H1 (cell line): ENCODE data around the gene NR2E1. TPM values are rescaled to one million over a fixed set of nuclear protein-coding genes. Genes with fewer than 3 reads are reported as not detected.

Experiments
- CTCF ChIA-PET: fragments of 300-600 bp; sonication (Branson Sonifier 250); formaldehyde crosslinking; loops from one replicate; lab custom pipeline; 2021; ENCODE audit not compliant: partially characterized antibody; lab: Charles Lee
- POLR2A ChIA-PET: fragments of 300-600 bp; sonication (Branson Sonifier 250); formaldehyde crosslinking; loops from one replicate; lab custom pipeline; 2021; ENCODE audit warnings: inconsistent platforms; ENCODE audit not compliant: partially characterized antibody; lab: Charles Lee
- DNase-seq, 2 experiments: peaks; one replicate each; pipeline versions ENCODE4 v3.0.0 to v3.0.0-alpha.2; 2010 to 2022; ENCODE audit warnings: low spot score in 2 of 2, low read depth in 1 of 2, mixed read lengths in 1 of 2
- FAIRE-seq: peaks from 2 replicates; lab custom pipeline; 2011; peaks lifted over from hg19 to GRCh38; lab: Jason Lieb, UNC
- H2AFZ ChIP-seq: 2 replicates; pipeline ENCODE4 v1.8.1; 2012; ENCODE audit warnings: low read length, inconsistent platforms
- H2AK5ac ChIP-seq: 2 replicates; pipeline ENCODE4 v1.6.1; 2013; ENCODE audit warnings: low read depth, low read length
- H2BK120ac ChIP-seq: replicated peaks from 2 replicates; pipeline ENCODE3; 2013; ENCODE audit warnings: low read depth, low read length, inconsistent platforms
- H2BK12ac ChIP-seq: 2 replicates; pipeline ENCODE4 v1.6.1; 2013; ENCODE audit warnings: low read depth, low read length
- H2BK15ac ChIP-seq: 2 replicates; pipeline ENCODE4 v1.6.1; 2013; ENCODE audit warnings: low read length
- H2BK20ac ChIP-seq: 2 replicates; pipeline ENCODE4 v1.6.1; 2013; ENCODE audit warnings: low read length
- H2BK5ac ChIP-seq: 2 replicates; pipeline ENCODE4 v1.6.1; 2013; ENCODE audit warnings: low read depth, low read length
- H3K14ac ChIP-seq: 2 replicates; pipeline ENCODE4 v1.6.1; 2013; ENCODE audit warnings: inconsistent platforms; ENCODE audit not compliant: insufficient read length
- H3K18ac ChIP-seq: 2 replicates; pipeline ENCODE4 v1.6.1; 2013; ENCODE audit warnings: low read length; ENCODE audit errors: extremely low read depth
- H3K23ac ChIP-seq: 2 replicates; pipeline ENCODE4 v1.6.1; 2013; ENCODE audit warnings: inconsistent platforms; ENCODE audit not compliant: insufficient read length
- H3K23me2 ChIP-seq: 2 replicates; pipeline ENCODE4 v1.6.1; 2013; ENCODE audit warnings: low read depth, low read length
- H3K27ac ChIP-seq: 2 replicates; pipeline ENCODE4 v1.6.1; 2011; ENCODE audit warnings: low read depth, low read length, inconsistent platforms
- H3K27me3 ChIP-seq, 4 experiments: replicated peaks in 1 of 4; 1 replicate in 1 of 4; 2 replicates in 3 of 4; pipeline versions ENCODE4 v1.6.1 to v1.8.1; 2011 to 2013; ENCODE audit warnings: low read length in 3 of 4, mild to moderate bottlenecking in 3 of 4, inconsistent platforms in 2 of 4, mixed read lengths in 2 of 4, moderate library complexity in 1 of 4; ENCODE audit not compliant: control insufficient read depth in 3 of 4, insufficient read depth in 3 of 4; ENCODE audit errors: extremely low read depth in 1 of 4
- H3K36me3 ChIP-seq, 4 experiments: 2 replicates each; pipeline versions ENCODE4 v1.6.1 to v1.8.1; 2011 to 2013; ENCODE audit warnings: mild to moderate bottlenecking in 4 of 4, low read length in 3 of 4, moderate library complexity in 2 of 4, control low read depth in 1 of 4, inconsistent platforms in 1 of 4; ENCODE audit not compliant: insufficient read depth in 4 of 4, control insufficient read depth in 2 of 4
- H3K4ac ChIP-seq: replicated peaks from 2 replicates; pipeline ENCODE3; 2013; ENCODE audit warnings: low read length, low read depth, mixed read lengths, inconsistent platforms; ENCODE audit not compliant: insufficient read length
- H3K4me1 ChIP-seq, 4 experiments: replicated peaks in 1 of 4; 1 replicate in 1 of 4; 2 replicates in 3 of 4; pipeline versions ENCODE4 v1.6.1 to v1.8.1; 2011 to 2013; ENCODE audit warnings: low read length in 3 of 4, inconsistent platforms in 2 of 4, mixed read lengths in 1 of 4; ENCODE audit not compliant: insufficient read depth in 4 of 4, control insufficient read depth in 3 of 4
- H3K4me2 ChIP-seq, 2 experiments: 2 replicates each; pipeline versions ENCODE4 v1.6.1 to v1.8.1; 2011 to 2013; ENCODE audit warnings: low read depth in 2 of 2, low read length in 2 of 2, control low read depth in 1 of 2, inconsistent platforms in 1 of 2, mild to moderate bottlenecking in 1 of 2; ENCODE audit not compliant: insufficient read depth in 1 of 2
- H3K4me3 ChIP-seq, 4 experiments: fragments of 200-600, 300-600 bp in 1 of 4; sonication (generic), shearing (Covaris generic), sonication (Bioruptor Twin) in 1 of 4; 2 replicates each; pipeline versions ENCODE4 v1.5.1 to v1.8.1; 2011 to 2016; ENCODE audit warnings: low read length in 4 of 4, low read depth in 3 of 4, control low read depth in 2 of 4, inconsistent platforms in 2 of 4, mild to moderate bottlenecking in 2 of 4, mixed read lengths in 1 of 4, moderate library complexity in 1 of 4; ENCODE audit not compliant: insufficient read depth in 2 of 4; ENCODE audit errors: extremely low read depth in 1 of 4
- H3K56ac ChIP-seq: replicated peaks from 2 replicates; pipeline ENCODE3; 2013; ENCODE audit warnings: low read depth, mild to moderate bottlenecking, mixed read lengths, low read length, inconsistent platforms; ENCODE audit not compliant: insufficient read length
- H3K79me1 ChIP-seq: 2 replicates; pipeline ENCODE4 v1.6.1; 2013; ENCODE audit warnings: low read depth, low read length, control low read depth
- H3K79me2 ChIP-seq, 2 experiments: 2 replicates each; pipeline versions ENCODE4 v1.6.1 to v1.8.1; 2012 to 2013; ENCODE audit warnings: low read length in 2 of 2, mild to moderate bottlenecking in 2 of 2, inconsistent platforms in 1 of 2; ENCODE audit not compliant: insufficient read depth in 2 of 2, control insufficient read depth in 1 of 2
- H3K9ac ChIP-seq, 4 experiments: replicated peaks in 1 of 4; 1 replicate in 1 of 4; 2 replicates in 3 of 4; pipeline versions ENCODE4 v1.6.1 to v1.8.1; 2011 to 2013; ENCODE audit warnings: low read depth in 3 of 4, low read length in 3 of 4, control low read depth in 2 of 4, mild to moderate bottlenecking in 2 of 4, moderate library complexity in 2 of 4, inconsistent platforms in 1 of 4; ENCODE audit errors: extremely low read depth in 1 of 4
- H3K9me3 ChIP-seq, 2 experiments: 2 replicates each; pipeline versions ENCODE4 v1.6.1 to v1.8.1; 2012 to 2013; ENCODE audit warnings: mild to moderate bottlenecking in 2 of 2, moderate library complexity in 2 of 2, control low read depth in 1 of 2, inconsistent platforms in 1 of 2, low read depth in 1 of 2, low read length in 1 of 2, mixed read lengths in 1 of 2; ENCODE audit not compliant: insufficient read depth in 2 of 2
- H4K20me1 ChIP-seq, 2 experiments: replicated peaks in 1 of 2; 2 replicates each; pipeline versions ENCODE3 to v1.8.1; 2011 to 2013; ENCODE audit warnings: inconsistent platforms in 2 of 2, low read length in 2 of 2, mild to moderate bottlenecking in 1 of 2; ENCODE audit not compliant: insufficient read depth in 2 of 2, control insufficient read depth in 1 of 2
- H4K5ac ChIP-seq: 2 replicates; pipeline ENCODE4 v1.6.1; 2013; ENCODE audit warnings: low read length, low read depth, mixed read lengths, inconsistent platforms; ENCODE audit not compliant: insufficient read length
- H4K8ac ChIP-seq: 2 replicates; pipeline ENCODE4 v1.8.0; 2013; ENCODE audit warnings: mild to moderate bottlenecking, moderate library complexity, low read length, inconsistent platforms; ENCODE audit not compliant: insufficient read depth; ENCODE audit errors: extremely low read depth
- H4K91ac ChIP-seq: replicated peaks from 2 replicates; pipeline ENCODE3; 2013; ENCODE audit warnings: low read length, mixed read lengths, inconsistent platforms; ENCODE audit not compliant: insufficient read length
- BACH1 ChIP-seq: IDR thresholded peaks from 2 replicates; pipeline ENCODE4 v1.6.1; 2012; ENCODE audit warnings: low read length, improper control_type of control experiment
- E2F6 ChIP-seq: IDR thresholded peaks from 2 replicates; pipeline ENCODE4 v1.6.1; 2012; ENCODE audit warnings: inconsistent platforms
- GTF2F1 ChIP-seq: IDR thresholded peaks from 2 replicates; pipeline ENCODE4 v1.6.1; 2012; ENCODE audit warnings: low read depth, low read length, improper control_type of control experiment, borderline replicate concordance
- RFX5 ChIP-seq: IDR thresholded peaks from 2 replicates; pipeline ENCODE4 v1.6.1; 2011; ENCODE audit warnings: low read depth, low read length, improper control_type of control experiment, borderline replicate concordance
- SUZ12 ChIP-seq: fragments of 200-600 bp; sonication (generic); IDR thresholded peaks from 2 replicates; pipeline ENCODE4 v1.6.1; 2012; ENCODE audit warnings: mild to moderate bottlenecking, inconsistent platforms, low read length, moderate library complexity, mixed read lengths
- TAF1 ChIP-seq: IDR thresholded peaks from 2 replicates; pipeline ENCODE4 v1.6.1; 2011; ENCODE audit warnings: mild to moderate bottlenecking, low read depth, low read length
- WGBS, 2 experiments: shearing (Covaris generic) in 1 of 2; methylation state at CpG; one replicate each; pipeline versions ENCODE4 v1.1.6 to v1.1.7; 2013 to 2015; ENCODE audit warnings: low lambda C conversion rate in 2 of 2, mixed read lengths in 2 of 2, inconsistent platforms in 1 of 2, low coverage in 1 of 2, missing lambda C conversion rate in 1 of 2; ENCODE audit not compliant: insufficient replicate concordance in 2 of 2, insufficient coverage in 1 of 2, insufficient read length in 1 of 2; ENCODE audit errors: extremely low coverage in 1 of 2, missing lambda C conversion rate in 1 of 2; 5-methylcytosine and 5-hydroxymethylcytosine counted together
- polyA plus RNA-seq, 7 experiments: library from polyadenylated mRNA; depleted of rRNA in 3 of 7; stranded (reverse) in 5 of 7; unstranded in 2 of 7; fragments of >200 nt in 5 of 7; fragments of 200-250 nt in 2 of 7; gene quantifications; 1 replicate in 5 of 7; 2 replicates in 1 of 7; 4 replicates in 1 of 7; pipeline versions ENCODE4 v1.2.1 to v1.2.3, GENCODE V29; 2011 to 2013; ENCODE audit warnings: missing spikeins in 2 of 7, mixed read lengths in 2 of 7
- total RNA-seq: library from RNA; stranded (reverse); fragmentation: NEBNext Ultra II Directional; extraction: Animal tissue kit (Norgen Biotek cat#: 25700); gene quantifications from 2 replicates; pipeline ENCODE4 v1.2.1, GENCODE V29; 2021

Gene NR2E1
- total and polyA plus RNA-seq, 2 of the 8 experiments (the other 6 are each of a cell fraction or from before 2014, with no cell fraction given), result not detected

- Histone ChIP-seq H3K4me1 (peaks cover 6 to 10% (median 8%) of the 10 kb centered on the region in 4 experiments; a peak in 6 of 7 replicates), H3K18ac (no peak overlapping the region), H2BK12ac (no peak overlapping the region), H2BK20ac (no peak overlapping the region), H3K79me2 (no peaks in the 10 kb centered on the region), H3K14ac (no peak overlapping the region), H3K9ac (no peak overlapping the region), H2BK15ac (no peak overlapping the region), H2AFZ (no peak overlapping the region), H3K36me3 (no peaks in the 10 kb centered on the region), H3K4me3 (no peak overlapping the region), H2BK5ac (no peak overlapping the region), H4K20me1 (peaks cover 0 to 9% of the 10 kb centered on the region in 2 experiments), H3K9me3 (no peaks in the 10 kb centered on the region), H3K23me2 (no peaks in the 10 kb centered on the region; the same call in 1 of the 2 replicates), H3K79me1 (no peaks in the 10 kb centered on the region), H3K56ac (no peak overlapping the region), H4K91ac (no peak overlapping the region), H2AK5ac (no peak overlapping the region), H2BK120ac (no peak overlapping the region), H3K27ac (no peak overlapping the region), H4K5ac (no peak overlapping the region), H3K23ac (no peak overlapping the region), H3K4ac (no peak overlapping the region), H3K4me2 (no peak overlapping the region), H3K27me3 (peaks cover 23 to 40% (median 34%) of the 10 kb centered on the region in 4 experiments), H4K8ac (no peak overlapping the region)
- no peak for DNase-seq
- TF ChIP-seq TAF1 (no peak), RFX5 (no peak), SUZ12 (no peak), BACH1 (no peak), GTF2F1 (no peak), E2F6 (no peak)
- CTCF ChIA-PET, result interaction anchor here (1.0 to 7.8 kb wide), 3 partner anchors 7 to 375 kb away, joined by 3 to 51 read pairs (median 5); no protein-coding TSS in a partner anchor
- no peak for FAIRE-seq
- WGBS, 2 experiments, result 80% methylated on average over 2 of the region's 4 CpGs; no CpG with 5 or more reads in 1 of the 2 experiments
- POLR2A ChIA-PET, result interaction anchor here (1.4 kb wide), 1 partner anchor 48 kb away, joined by 4 read pairs; no protein-coding TSS in a partner anchor
Measured at GRCh38 chr6:108152446-108152845, 13.4 kb upstream of the NR2E1 start.
